Adrenal gland (tissue), 12 donors: ENCODE results near the gene CDRT4. TPM values are rescaled to one million over a fixed set of nuclear protein-coding genes. Genes with fewer than 3 reads are reported as not detected.
A peak's percentile ranks its signal among the peaks of the same experiment; 100 is the strongest.

Source experiments
- DNase-seq, 7 donors: peaks; one replicate each; pipeline ENCODE4 v3.0.0-alpha.2; 2019 to 2020
- H3K27ac ChIP-seq, 5 donors: fragments of 200-600 bp; sonication (generic) in 4 of 5; 1 replicate in 3 of 5; 2 replicates in 2 of 5; pipeline versions ENCODE4 v1.5.1 to v1.8.0; 2016 to 2020; ENCODE audit warnings: mild to moderate bottlenecking in 1 of 5
- H3K27me3 ChIP-seq: fragments of 200-600 bp; 2 replicates; pipeline ENCODE4 v1.8.0; 2021
- H3K36me3 ChIP-seq, 2 donors: fragments of 200-600 bp; replicated peaks in 1 of 2; 1 replicate in 1 of 2; 2 replicates in 1 of 2; pipeline versions ENCODE4 v1.5.1 to v1.8.0; 2018 to 2022
- H3K4me1 ChIP-seq, 2 donors: fragments of 200-600 bp; replicated peaks in 1 of 2; 1 replicate in 1 of 2; 2 replicates in 1 of 2; pipeline versions ENCODE4 v1.5.1 to v1.8.0; 2018 to 2021
- H3K4me3 ChIP-seq, 4 donors: fragments of 200-600 bp; sonication (generic) in 3 of 4; one replicate each; pipeline ENCODE4 v1.5.1; 2016 to 2018
- H3K9me3 ChIP-seq, 3 donors: fragments of 200-600 bp; sonication (generic) in 1 of 3; replicated peaks in 1 of 3; 1 replicate in 2 of 3; 2 replicates in 1 of 3; pipeline versions ENCODE4 v1.5.1 to v1.8.0; 2016 to 2021
- POLR2A ChIP-seq, 2 donors: fragments of 450-650 bp; IDR thresholded peaks; one replicate each; pipeline ENCODE4 v1.6.1; 2017; ENCODE audit warnings: antibody characterized with exemption in 2 of 2, mild to moderate bottlenecking in 2 of 2, moderate library complexity in 1 of 2
- WGBS, 4 donors: extraction: QIAGEN DNeasy Blood & Tissue Kit in 2 of 4; methylation state at CpG; one replicate each; pipeline versions ENCODE4 v1.1.5 to v1.1.7; 2013 to 2017; 5-methylcytosine and 5-hydroxymethylcytosine counted together
- intact Hi-C, 2 donors: fragments of 100-400 bp; cut with DNase I; formaldehyde crosslinking; loops; one replicate each; pipeline versions ENCODE4 v1.14.1 to v1.15.0; 2022 to 2023
- polyA plus RNA-seq, 3 donors: library from polyadenylated mRNA; stranded (reverse); fragments of 200-250 nt in 2 of 3; fragments of 350-450 nt in 1 of 3; fragmentation: Illumina TruSeq in 1 of 3; extraction: RNeasy Lipid Tissue Mini Kit (QIAGEN cat#74804) in 1 of 3; gene quantifications; one replicate each; pipeline ENCODE4 v1.2.3, GENCODE V29; 2013 to 2014
- total RNA-seq, 9 donors: library from RNA; depleted of rRNA in 4 of 9; stranded (reverse); fragments of >200 nt in 4 of 9; fragments of 120-200 nt in 1 of 9; fragmentation: NEBNext Ultra II Directional in 1 of 9; extraction: Animal tissue kit (Norgen Biotek cat#: 25700) in 1 of 9; gene quantifications; one replicate each; pipeline versions ENCODE4 v1.1.0 to v1.2.4, GENCODE V29; 2013 to 2023
- TF ChIP-seq, protein P1 (sequence below), 6 experiments: fragments of 450-650 bp in 4 of 6; fragments of 200-600 bp in 2 of 6; sonication (generic) in 1 of 6; IDR thresholded peaks; 1 replicate in 5 of 6; 2 replicates in 1 of 6; pipeline versions ENCODE4 v1.5.1 to v1.8.0; 2016 to 2021; ENCODE audit warnings: antibody characterized with exemption in 6 of 6, mild to moderate bottlenecking in 2 of 6, moderate library complexity in 1 of 6
- donor health status: healthy with polysubstance abuse.
- donor health status: Bipolar disorder and iron deficiency.
- donor health status: DM: yes; HTN: yes; CAD: no.
- donor health status: DM: no; HTN: no; CAD: no.
- donor health status: DM: no; HTN: no; CAD: no.
- donor health status: DM: yes; HTN: yes; CAD: no.

The CDRT4 gene
- total and polyA plus RNA-seq, 12 donors = 1.5 to 49.6 (median 11.5) TPM

DNA sequence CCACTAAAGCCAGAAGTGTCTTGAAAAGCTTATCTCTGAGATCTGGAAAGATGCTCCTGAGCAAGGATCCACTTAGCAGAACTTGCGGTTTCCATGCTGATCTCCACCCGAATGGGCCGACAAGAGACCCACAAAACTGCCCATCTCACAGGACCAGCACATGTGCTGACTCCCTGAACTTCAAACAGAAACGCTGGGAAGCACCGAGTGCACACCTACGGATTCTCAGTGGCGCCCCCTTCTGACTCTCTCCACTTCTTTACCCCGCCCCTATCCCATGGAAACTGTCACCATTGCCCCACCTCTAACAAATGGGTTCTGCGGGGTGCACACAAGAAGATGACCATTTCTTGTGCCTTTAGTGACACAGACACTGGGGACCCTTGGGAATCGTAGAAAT lies 21.4 kb downstream of the CDRT4 start:
- no peak for TF ChIP-seq POLR2A (IDR thresholded peaks at IDR 0.05)
- TF ChIP-seq, protein P1, sequence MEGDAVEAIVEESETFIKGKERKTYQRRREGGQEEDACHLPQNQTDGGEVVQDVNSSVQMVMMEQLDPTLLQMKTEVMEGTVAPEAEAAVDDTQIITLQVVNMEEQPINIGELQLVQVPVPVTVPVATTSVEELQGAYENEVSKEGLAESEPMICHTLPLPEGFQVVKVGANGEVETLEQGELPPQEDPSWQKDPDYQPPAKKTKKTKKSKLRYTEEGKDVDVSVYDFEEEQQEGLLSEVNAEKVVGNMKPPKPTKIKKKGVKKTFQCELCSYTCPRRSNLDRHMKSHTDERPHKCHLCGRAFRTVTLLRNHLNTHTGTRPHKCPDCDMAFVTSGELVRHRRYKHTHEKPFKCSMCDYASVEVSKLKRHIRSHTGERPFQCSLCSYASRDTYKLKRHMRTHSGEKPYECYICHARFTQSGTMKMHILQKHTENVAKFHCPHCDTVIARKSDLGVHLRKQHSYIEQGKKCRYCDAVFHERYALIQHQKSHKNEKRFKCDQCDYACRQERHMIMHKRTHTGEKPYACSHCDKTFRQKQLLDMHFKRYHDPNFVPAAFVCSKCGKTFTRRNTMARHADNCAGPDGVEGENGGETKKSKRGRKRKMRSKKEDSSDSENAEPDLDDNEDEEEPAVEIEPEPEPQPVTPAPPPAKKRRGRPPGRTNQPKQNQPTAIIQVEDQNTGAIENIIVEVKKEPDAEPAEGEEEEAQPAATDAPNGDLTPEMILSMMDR (IDR thresholded peaks at IDR 0.05) = no peak
- no peaks in the 10 kb centered on the region for H3K36me3 ChIP-seq
- no peak overlapping the region for H3K27ac ChIP-seq
- no peaks in the 10 kb centered on the region for H3K27me3 ChIP-seq
- peaks cover 0 to 6% of the 10 kb centered on the region in 2 donors for H3K4me1 ChIP-seq
- no peak for DNase-seq
- intact Hi-C loops = no loop called here
- H3K4me3 ChIP-seq = no peak overlapping the region
- WGBS, 4 donors = 79 to 94% (median 81%) methylated on average over 8 to 10 of the region's 10 CpGs
- no peaks in the 10 kb centered on the region for H3K9me3 ChIP-seq

DNA sequence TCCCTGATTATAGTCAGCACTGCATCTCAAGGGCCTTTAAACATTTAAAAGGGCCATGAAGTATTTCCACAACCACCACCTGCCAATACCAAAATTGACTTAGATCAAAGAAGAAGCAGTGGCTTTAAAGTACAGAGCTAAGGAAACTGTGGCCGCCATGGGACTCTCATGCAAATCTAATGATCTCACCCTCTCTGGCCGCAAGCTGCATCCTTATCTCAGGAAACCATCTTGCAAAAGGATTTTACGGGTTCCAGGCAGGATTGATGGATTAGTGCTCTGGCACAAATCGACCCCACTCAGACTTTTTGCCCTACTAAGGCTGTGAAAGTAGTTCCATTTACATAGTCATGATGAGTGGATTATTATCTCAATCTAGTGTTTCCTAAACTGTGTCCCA lies 22.6 kb downstream of the CDRT4 start:
- H3K9me3 ChIP-seq = no peaks in the 10 kb centered on the region
- H3K27me3 ChIP-seq = no peaks in the 10 kb centered on the region
- H3K36me3 ChIP-seq = no peaks in the 10 kb centered on the region
- no peak for TF ChIP-seq POLR2A (IDR thresholded peaks at IDR 0.05)
- TF ChIP-seq, protein P1 (IDR thresholded peaks at IDR 0.05) = no peak
- DNase-seq = peak in 3 of 7 donors; percentile 19 to 63 (median 29)
- H3K4me3 ChIP-seq = no peak overlapping the region
- H3K4me1 ChIP-seq = peaks cover 0 to 6% of the 10 kb centered on the region in 2 donors
- intact Hi-C loops = no loop called here
- WGBS, 4 donors = 49 to 67% (median 58%) methylated on average over 4 of the region's 4 CpGs
- H3K27ac ChIP-seq = no peak overlapping the region

DNA sequence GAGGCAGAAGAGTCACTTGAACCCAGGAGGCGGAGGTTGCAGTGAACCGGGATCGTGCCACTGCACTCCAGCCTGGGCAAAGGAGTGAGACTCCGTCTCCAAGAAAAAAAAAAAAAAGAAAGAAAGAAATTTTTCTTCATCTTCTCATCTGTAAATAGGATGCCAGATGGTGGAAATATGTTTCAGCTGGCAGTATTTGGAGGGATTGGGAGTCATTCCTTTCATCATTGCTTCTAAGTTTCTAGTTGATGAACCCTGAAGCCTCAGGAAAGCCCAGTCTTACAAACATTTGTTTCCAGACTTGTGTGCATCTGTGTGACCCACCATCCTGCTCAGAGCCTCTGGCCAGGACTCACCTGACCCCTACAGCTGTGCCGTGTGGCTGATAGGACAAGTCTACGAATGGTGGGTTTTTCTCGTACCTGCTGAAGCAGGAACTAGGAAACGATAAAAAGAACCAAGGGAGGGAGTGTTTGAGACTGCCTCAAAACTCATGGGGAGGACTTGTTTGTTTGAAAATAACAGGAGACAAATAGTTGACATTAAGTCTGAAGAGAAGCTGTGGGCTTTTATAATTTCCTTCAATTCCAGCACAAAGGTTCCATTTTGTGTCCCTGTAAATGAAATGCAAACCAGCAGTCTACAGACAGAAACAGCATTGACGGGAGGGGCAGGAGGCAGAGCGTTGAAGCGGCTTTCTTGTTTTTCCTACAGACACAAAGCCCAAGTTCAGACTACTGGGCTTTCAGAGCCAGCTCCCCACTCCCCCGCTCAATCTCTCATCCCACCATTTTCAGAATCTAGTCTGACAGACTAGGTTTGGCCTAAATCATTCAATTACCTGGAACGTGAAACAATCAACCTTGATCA lies 24.9 kb downstream of the CDRT4 start:
- H3K4me1 ChIP-seq = peaks cover 0 to under 1% of the 10 kb centered on the region in 2 donors
- no peaks in the 10 kb centered on the region for H3K9me3 ChIP-seq
- WGBS, 4 donors = 94 to 96% (median 96%) methylated on average over 13 of the region's 13 CpGs
- intact Hi-C loops = no loop called here
- no peak overlapping the region for H3K27ac ChIP-seq
- no peaks in the 10 kb centered on the region for H3K36me3 ChIP-seq
- no peaks in the 10 kb centered on the region for H3K27me3 ChIP-seq
- H3K4me3 ChIP-seq = no peak overlapping the region
- no peak for DNase-seq
- TF ChIP-seq, protein P1 (IDR thresholded peaks at IDR 0.05) = no peak
- no peak for TF ChIP-seq POLR2A (IDR thresholded peaks at IDR 0.05)

DNA sequence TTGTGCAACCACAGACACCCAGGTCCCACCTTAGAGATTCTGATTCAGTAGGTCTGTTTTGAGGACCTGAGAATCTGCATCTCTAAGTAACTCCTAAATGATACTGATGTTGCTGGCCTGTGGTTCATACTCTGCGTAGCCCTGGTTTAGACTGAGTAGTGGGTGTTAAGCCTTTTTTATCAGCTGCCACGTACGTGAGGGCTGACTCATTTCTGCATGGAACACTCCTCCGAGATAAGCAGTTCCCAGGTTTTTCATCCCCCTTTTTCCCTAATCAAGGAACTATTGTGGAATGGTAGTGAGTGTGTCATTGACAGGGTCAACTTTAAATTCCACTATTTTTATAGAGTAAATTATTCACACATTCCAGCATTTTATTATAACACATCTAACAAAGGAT lies 26.1 kb downstream of the CDRT4 start:
- Histone ChIP-seq H3K27ac (no peak overlapping the region), H3K9me3 (no peaks in the 10 kb centered on the region), H3K4me3 (no peak overlapping the region), H3K27me3 (no peaks in the 10 kb centered on the region), H3K4me1 (peaks cover 4 to 6% of the 10 kb centered on the region in 2 donors), H3K36me3 (no peaks in the 10 kb centered on the region)
- no peak for TF ChIP-seq POLR2A (IDR thresholded peaks at IDR 0.05)
- TF ChIP-seq, protein P1 (IDR thresholded peaks at IDR 0.05) = no peak
- intact Hi-C loops = no loop called here
- DNase-seq = no peak
- 58 to 87% (median 67%) methylated on average over 4 of the region's 4 CpGs for WGBS, 4 donors
